HG02610 (cell line): ENCODE measurements around the gene NT5DC1.
A peak's percentile ranks its signal among the peaks of the same experiment; 100 is the strongest.

Experiments used
- ATAC-seq: cut with Tn5 transposase; IDR thresholded peaks from one replicate; pipeline ENCODE4 v1.9.1; 2021; ENCODE audit warnings: mild to moderate bottlenecking, moderate library complexity; ENCODE audit not compliant: unreplicated experiment

The NT5DC1 gene

DNA sequence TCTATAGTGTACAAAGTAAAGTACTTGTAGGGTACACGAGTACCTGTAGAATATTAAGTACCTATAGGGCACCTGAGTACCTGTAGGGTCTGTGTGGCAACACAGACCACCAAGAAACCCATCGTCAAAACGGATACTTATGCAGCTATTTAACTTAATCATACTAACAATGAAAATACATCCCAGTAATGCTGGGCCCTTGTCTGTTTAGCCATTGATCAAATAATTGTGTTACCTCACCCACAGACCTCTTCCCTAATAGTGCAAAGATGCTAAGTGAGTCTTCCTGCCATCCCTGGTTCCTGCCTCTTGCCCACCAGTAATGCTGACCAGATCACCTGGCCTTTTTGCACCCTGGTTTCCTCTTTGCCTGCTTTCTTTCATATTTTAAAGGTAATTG is 32.8 kb downstream of the NT5DC1 start:
- no peak for ATAC-seq

DNA sequence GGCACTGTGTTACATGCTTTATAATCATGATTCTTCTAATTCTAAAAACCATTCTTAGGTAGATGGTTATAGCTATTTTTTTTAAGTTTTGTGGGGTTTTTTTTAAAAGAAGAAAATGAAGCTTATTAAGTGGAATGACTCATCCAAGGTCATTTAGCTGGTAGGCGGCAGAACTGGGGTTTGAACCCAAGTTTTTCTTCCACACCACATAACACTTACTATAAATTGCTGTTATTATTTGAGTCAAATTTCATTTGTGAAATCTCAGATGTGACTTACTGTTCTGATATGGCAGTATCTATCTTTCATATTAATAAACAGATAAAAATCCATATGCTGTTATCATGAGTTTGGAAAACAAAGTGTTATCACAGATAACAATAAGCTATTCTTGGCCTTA is 35.7 kb downstream of the NT5DC1 start:
- no peak for ATAC-seq

DNA sequence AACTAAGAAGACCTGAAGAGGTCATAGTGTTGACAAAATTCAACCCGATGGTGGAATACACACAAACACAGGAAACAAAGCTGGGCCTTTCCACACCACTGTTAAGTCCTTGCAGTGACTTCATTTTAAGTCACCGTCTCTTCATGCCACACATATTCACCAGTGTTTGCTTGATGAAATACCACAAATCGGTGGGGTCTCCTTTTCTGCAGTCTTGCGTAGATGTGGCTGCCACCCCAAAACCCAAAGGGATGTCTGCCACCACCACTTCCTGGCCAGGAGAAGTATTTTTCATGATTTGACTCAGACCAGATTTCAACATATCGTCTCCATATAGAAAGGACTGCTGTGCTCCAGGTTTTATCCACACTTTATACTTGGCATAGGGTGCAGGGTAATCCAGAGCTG is 36.3 kb downstream of the NT5DC1 start:
- no peak for ATAC-seq

DNA sequence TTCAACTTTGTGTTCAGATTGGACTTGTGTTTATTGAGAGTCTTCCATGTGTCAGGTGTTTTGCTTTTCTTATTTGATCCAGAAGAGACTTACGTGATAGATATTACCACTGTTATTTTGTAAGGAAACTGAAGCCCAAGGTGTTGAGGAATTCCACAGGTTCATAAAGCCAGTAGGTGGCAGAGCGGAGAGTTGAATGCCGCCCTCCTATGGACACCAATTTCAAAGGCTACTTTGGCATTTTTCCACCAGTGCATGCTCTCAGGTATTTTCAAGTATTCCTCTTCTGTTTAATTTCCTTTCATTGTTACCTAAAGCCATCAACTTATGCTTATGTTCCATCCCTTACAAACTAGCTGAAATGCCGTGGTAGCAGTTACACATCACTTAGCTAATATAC is 39.3 kb downstream of the NT5DC1 start:
- no peak for ATAC-seq

DNA sequence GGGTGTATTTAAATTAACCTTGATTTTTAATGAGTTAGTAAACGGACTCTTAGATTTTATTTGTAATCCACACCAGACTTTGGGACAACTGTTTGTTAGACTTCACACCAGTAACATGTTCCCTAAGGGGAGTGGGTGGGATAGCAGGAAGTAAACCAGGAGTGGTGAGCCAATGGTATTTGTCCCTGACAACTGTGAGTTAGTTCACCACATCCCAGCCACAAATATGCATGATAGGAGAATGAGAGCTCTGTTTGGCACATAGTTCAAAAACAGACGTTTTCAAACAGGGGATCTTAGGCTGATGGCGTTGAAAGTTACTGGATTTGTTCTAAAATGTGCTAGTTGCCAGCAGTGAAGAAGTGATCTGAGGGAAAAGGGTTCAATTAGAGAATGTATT is 44.0 kb downstream of the NT5DC1 start:
- no peak for ATAC-seq

DNA sequence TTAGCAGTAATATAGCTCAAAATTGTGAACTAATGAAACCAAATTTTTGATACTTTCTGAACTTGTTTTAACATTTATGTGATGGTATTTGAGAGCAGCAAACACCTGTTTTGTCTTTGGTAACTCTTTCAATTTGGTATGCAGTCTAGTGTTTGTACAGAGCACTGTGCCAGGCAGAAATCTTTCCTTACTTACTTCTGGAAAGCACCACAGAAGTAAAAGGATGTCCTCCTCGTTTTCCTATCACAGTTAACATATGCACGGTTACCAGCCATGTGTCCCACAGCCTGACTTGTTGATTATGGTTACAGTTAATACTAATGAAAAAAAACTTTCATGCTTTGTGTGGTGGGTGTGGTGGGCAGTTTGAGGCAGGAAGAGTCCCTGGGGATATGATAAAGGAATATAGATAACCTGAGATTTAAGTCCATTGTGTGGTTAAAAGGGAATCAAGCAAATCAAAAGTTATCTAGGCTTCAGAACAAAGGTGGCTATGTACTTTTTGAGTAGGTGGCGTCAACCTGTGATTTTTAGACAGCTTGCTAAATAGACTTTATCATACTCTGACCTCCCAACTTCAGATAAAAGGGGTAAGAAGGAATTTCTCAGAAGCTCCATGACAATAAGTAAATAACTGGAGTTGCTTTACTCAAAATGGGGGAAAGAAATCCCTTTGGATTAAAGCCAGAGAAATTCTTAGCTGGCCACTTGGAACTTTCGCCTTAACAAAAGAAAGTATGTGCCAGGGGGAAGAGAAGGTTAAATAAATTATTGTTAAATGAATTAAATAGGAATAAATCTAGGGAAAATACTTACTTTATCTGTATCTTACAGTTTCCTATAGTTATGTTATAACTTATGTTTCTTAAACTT is 45.4 kb downstream of the NT5DC1 start:
- ATAC-seq: no peak

DNA sequence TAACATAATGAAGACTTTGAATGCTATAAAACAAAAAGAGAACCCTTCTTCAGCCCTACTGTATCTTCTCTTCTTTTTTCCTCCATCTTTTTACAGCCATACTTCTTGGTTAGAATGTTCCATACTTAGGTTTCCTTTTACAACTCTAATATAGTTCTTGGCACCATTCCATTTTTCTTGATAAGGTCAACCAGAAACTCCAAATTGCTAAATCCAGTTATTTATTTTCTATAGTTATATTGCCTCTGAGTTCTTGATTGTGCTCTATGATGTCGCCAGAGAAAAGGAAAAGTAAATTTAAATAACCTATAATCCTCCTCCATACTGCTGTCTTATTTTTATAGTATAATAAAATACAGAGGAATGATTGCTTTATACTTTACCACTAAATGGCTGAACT is 52.0 kb downstream of the NT5DC1 start:
- ATAC-seq: no peak

DNA sequence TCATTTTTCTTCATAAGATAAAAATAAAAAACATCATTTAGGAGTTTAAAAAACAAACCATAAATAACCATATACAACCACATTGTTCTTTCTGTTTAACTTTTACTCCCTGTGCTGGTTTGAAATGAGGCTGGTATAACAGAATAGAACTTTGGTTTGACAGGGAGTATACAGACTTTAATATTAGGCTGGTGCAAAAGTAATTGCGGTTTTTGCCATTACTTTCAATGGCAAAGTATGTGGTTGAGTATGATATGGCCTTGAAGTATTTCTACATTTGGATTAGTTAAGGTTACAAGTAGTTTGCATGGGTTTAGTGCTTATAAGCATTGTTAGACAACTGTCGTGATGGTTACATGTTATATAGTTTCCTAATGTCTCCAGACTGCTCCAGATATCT is 54.2 kb downstream of the NT5DC1 start:
- no peak for ATAC-seq

DNA sequence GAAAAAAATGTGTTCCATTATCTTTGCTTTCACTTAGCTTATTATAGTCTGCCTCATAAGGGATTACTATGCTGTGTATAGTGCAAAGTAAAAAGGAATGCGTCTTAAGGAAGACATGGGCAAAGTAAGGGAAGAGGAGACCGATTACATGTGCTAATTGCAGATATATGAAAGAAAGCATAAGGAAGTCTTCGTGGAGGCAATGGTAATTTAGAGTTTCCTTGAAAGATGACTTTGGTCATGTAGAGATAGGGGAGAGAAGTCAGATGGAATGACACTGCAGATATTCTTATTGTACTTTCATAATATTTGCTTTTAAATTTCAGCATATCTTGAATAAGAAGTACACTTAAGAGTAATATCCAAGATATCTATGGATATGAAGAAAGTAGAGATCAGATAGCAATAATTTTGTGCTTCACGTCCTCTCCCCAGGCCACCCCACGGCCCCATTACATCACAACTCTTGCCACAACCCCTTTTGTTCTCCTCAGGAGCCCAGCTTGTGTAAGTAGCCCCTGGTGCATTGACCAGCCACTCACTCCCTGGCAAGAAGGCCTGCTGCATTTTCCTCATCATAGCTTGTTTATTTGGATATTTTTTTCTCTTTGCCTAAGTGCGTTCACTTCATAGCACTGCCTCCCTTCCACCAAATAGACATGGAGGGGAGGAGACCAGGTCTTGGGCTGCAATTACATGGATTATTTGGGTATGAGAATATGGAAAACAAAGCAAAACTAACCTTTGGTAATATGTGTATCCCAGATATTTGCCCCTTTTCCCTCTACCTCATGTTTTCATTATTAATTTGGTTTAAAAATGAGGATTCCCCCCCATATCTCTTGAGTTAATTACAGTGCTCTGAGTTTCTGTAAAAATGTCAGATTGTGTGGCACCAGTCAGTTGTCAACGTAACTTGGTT is 56.0 kb downstream of the NT5DC1 start:
- ATAC-seq: no peak

DNA sequence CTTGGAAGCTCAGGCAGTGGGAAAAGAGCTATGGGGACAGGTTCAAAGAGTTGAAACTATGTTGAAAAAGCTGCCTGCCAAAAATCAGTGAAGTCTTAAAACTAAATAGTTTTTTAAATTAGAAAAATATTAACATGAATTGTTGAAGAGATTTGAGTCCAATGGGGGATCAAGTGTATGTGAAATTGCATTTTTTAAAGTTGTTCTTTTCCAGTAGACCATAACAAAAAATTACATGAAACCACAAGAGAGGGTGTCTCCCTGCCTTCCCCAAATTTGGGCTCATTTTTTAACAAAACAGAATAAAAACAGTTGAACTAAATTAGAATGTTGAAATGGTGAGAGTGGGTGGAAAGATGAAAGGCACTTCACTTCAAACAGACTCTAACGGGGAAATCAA is 56.7 kb downstream of the NT5DC1 start:
- ATAC-seq: no peak

DNA sequence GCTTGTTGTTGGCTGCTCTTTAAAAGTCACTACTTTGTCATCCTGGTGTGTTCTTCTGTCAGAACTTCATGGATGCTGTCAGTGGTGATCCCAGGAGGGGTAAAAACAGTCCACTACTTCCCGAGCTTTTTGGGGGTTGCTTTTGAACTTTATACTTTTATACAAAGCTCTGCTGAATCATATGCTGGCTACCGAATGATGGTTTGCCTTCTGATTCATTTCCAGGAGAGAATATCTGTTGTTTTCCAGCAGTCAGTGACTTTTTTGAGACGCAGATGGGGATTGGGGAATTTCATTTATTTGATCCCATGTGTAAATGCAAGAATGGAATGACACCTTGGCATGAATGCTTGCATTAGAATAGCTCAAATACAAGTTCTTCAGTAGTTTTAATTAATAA is 58.0 kb downstream of the NT5DC1 start:
- no peak for ATAC-seq

DNA sequence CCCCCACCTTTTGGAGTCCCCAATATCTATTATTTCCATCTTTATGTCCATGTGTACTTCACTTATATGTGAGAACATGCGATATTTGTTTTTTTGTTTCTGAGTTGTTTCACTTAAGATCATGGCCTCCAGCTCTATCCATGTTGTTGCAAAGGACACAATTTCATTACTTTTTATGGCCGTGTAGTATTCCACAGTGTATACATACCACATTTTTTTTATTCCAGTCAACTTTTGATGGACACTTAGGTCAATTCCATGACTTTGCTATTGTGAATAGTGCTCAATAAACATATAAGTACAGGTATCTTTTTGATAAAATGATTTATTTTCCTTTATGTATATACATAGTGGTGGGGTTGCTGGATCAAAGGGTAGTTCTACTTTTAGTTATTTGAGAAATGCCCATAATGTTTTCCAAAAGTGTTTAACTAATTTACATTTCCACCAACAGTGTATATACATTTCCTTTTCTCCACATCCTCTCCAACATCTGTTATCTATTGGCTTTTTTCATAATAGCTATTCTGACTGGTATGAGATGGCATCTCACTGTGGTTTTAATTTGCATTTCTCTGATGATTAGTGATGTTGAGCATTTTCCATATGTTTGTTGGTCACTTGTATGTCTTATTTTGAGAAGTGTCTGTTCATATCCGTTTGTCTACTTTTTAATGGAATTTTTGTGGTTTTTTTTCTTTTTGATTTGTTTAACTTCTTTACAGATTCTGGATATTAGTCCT is 59.3 kb downstream of the NT5DC1 start:
- ATAC-seq: no peak

DNA sequence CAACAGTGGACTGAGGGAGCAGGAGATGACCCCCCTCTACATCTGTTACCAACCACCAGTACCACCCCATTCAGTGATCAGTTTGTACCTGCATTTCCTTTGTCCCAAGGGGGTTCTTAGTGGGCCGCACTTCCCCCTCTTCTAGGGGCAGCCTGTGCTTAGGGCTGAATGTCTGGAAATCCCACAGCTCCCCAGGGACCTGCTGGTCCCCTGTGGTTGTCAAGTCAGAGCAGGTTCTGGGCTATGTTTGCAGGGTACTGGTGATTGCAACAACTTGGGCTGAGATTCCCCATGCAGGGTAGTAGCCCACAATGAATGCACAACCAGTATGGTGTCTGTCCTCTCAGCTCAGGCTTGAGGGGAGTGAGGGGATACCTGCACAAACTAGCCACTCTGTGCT is 64.9 kb downstream of the NT5DC1 start:
- peak; percentile 89 for ATAC-seq

DNA sequence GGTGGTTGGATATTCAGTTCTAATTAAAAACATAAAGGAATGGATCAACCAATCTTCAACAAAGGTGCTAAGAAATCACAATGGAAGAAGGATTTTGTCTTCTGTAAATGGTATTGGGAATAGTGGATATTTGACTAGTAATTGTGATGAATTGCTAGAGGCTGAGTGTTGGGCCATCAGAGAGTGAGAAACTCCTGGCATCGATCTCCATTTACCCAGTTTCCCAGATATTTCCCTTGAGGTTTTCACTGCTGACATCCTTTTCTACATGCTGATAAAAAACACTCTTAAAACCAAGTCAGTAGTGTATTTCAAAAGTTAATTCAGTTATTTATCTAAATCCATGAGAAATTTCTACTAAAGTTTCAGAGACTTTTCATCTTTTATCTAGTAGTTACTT is 65.7 kb downstream of the NT5DC1 start:
- ATAC-seq: no peak

DNA sequence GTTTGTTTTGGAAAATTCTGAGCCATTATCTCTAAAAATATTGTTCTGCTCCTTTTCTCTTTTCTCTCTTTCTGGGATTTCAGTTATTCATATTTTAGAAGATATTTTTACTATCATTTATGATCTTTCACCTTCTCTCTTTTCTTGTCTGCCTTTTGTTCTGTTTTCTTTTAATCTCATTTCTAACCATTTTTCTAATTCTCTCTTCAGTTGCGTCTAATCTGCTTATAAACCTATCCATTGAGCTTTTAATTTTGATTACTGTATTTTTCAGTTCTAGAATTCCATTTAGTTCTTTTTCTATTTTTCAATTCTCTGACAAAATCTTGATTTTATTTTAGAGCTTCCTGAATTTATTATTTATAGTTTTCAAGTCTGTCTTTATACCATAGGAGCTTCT is 67.5 kb downstream of the NT5DC1 start:
- no peak for ATAC-seq

DNA sequence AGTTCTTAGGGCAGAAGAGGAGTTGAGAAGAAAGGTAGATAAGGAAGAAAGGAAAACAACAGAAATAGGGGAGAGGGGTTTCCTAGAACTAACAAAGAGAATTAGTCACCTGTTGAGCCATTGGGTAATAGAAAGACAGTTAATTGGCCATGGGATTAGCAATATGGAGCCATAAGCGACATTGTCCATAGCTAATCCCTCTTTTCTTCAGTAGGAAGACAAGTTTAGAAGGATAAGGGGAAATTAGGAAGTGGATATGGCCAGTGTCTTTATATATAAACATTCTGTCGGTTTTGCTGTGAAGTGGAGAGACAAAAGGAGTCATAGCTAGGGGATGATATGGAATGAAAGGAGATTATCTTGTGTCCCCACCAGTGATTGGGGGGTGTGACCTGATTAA is 69.2 kb downstream of the NT5DC1 start:
- no peak for ATAC-seq

DNA sequence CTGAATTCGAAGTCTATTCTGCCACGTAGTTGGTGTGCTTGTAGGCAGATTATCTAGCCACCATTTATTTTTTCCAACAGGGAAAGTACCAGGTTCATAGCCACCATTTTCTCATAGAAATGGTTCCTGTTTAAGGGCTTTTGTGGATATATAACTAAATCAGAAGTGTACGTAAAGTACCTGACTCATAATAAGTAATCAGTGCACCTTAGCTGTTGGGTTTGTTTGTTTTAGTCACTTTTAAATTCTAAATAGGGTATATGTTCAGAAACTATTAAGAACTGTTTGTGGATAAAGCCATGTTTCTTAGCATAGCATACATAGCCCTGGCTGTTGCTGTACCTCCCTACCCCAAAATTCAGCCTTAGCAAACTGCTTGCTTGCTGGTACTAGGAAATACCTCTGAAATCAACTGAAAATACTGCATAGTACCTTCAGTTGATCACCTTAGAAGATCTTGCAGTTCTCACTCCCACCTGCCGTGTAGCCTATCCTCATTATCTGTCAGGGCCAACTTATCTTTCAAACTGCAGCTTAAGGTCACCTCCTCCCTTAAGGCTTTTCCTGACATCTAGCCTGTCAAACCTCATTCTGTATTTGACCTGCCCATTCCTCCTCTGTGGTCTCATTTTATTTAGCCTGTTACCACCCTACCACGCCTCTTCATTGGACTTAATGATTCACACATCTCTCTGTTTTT is 69.9 kb downstream of the NT5DC1 start:
- ATAC-seq: no peak

DNA sequence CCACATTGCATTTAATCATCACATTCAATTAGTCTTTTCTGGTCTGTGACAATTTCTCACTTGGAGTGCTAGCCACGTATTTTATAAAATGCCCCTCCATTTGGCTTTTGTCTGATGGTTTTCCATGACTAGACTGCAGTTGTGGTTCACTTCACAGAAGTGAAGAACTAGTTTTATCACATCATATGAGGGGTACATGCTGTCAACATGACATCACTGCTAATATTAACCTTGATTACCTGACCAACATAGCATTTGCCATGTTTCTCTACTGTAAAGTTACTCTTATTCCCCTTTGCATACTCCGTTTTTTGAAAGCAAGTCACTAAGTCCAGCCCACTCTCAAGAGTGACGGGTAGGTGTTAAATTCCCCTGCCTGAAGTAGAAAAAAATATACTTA is 73.3 kb downstream of the NT5DC1 start:
- ATAC-seq: no peak

DNA sequence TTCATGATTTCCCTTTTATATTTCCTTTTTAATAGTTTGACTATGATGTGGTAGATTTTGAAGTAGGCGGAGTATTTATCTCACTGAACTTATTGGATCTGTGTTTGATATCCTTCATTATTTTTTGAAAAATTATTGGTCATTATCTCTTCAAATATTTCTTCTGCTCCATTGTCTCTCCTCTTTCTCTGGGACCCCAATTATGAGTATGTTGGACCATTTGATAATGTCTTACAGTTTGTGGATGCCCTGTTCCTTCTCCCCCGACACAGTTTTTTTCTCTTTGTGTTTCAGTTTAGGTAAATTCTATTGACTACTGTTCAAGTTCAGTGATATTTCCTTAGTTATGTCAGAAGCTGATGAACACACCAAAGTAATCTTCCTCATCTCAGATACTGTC is 74.7 kb downstream of the NT5DC1 start:
- no peak for ATAC-seq

DNA sequence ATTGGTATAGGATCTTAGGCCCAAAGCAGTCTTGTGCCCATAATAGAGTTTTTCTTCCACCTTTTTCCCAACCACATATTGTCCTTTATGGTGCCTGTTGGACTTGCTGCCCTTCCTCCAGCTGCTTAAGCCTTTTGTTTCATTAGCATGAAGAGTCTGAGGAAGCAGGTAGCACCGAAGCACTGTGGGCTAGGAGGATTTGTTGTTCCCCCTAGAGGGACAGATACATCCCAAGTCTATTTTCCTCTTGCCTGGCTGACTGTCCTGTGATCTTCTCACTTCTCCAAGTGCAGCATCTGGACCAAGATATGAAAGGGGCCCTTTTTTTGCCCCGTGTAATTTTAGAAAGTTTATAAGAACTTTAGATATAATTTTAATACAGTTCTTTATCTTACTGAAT is 75.9 kb downstream of the NT5DC1 start:
- no peak for ATAC-seq

DNA sequence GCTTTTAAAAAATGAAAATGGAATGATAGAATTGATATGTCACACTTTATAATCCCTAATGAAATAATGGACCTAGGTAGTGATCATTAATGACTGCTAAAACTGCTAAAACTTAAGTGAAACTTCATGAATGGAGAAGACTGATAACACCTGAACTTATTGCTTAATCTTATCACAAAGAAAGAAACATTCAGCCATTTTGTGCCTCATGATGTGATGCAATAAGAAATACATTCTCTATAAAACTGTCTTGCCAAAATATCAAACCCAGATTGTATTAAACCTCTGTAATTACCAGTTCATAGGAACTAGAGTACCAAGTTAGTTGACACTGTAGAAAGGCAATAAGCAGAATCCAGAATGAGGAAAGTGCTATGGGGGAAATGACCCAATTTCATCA is 79.7 kb downstream of the NT5DC1 start:
- ATAC-seq: no peak
